GM19438 (cell line): ENCODE measurements around the gene MBOAT2.
"Not testable (repeated sequence)": the region's sequence is repeated elsewhere in the genome, so short reads cannot be mapped to it uniquely, and the experiment has no call there.

Experiments used
- ATAC-seq: cut with Tn5 transposase; IDR thresholded peaks from one replicate; pipeline ENCODE4 v1.9.1; 2021; ENCODE audit warnings: low read depth; ENCODE audit not compliant: unreplicated experiment

MBOAT2 gene

GRCh38 chr2:8965216-8965969 is 38.1 kb downstream of the MBOAT2 start:
- no peak for ATAC-seq

- ATAC-seq, result no peak
These were observed 40.6 kb downstream of the MBOAT2 start for GRCh38 chr2:8962890-8963289.

DNA sequence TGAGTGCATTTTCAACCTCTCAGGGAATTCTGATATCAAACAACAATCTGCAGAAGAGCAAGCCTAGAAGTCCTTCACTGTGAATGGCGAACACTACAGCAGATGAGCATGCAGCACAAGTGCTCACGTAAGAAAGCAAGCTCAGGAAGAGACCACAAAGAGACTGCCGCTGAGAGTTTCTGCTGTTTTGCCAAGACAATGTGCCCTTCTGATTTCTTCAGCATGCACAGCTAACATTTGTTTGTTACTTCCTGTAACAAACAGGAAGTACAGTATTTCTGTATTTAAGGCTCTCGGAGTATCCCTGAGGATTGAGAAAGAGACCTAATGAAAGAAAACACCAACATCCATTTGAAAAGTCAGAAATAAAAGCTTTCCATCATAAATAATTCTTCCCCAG is 45.9 kb downstream of the MBOAT2 start:
- ATAC-seq, result no peak

DNA sequence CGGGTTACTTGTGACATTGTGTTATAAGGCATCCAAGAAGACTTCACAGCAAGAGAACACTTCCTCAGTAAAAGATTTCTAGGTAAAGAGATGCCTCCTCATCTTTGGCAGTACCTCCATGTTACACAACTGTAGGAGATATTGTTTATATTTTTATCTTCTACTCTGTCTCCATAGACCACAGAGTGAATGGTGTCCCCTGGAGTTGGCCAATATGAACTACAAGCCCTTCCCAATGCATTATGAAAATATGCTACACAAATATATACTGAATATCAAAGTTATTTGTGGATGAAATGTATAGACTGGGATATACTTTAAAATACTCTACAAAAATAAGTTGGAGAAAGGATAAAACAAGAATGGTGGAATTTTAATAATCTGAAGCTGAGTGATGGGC is 46.7 kb downstream of the MBOAT2 start:
- ATAC-seq, result no peak

- ATAC-seq, result no peak
These were observed 48.5 kb downstream of the MBOAT2 start for GRCh38 chr2:8954990-8955389.

- no peak for ATAC-seq
These were observed 50.0 kb downstream of the MBOAT2 start for GRCh38 chr2:8953525-8953924.

DNA sequence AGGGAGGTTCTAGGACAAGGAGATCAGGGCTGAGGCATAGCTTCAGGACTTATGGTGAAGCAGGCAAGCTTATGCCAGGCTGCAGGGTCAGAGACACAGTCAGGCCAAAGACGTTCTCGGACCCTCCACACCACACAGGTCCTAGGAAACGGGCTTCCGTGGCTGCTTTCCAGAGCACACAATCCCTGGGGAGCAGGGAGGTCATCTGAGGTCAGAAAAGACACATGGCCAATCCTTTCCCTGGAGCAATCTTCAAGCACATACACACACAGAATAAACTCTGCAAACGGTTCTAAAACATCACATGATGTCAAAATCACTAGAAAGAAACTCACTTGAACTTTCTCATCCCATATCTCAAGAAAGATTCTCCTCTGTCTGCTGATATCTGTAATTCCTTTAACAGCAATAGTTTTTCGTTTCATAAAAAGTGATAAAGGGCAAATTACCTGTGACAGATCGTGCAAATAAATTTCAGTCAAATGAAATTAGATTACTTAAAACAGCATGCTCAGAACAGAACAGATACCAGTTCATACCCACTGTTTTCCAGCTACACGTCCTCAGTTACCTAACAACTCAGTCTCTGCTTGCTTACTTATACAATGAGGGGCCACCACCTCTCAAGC is 63.9 kb downstream of the MBOAT2 start:
- ATAC-seq, result no peak

- no peak for ATAC-seq
These were observed 65.1 kb downstream of the MBOAT2 start for GRCh38 chr2:8938384-8938783.

DNA sequence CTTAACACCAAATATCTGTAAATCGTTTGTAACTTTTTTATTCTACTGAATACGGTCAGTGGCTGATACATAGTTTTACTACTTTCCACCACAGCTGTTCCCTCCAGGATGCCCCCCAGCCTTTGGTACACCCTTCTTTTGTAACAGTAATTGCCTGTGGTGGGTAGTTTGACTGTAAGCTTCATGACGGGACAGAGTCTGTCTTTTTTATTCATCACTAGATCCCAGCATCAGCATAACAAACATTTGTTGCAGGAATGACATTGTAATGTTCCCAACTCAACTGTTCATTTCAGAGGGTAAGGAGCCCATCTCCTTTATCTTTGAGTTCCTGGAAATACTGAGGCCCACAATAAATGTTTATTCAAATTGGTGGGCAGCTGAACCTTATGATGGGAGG is 67.5 kb downstream of the MBOAT2 start:
- no peak for ATAC-seq

- no peak for ATAC-seq
These were observed 69.1 kb downstream of the MBOAT2 start for GRCh38 chr2:8934338-8934737.

DNA sequence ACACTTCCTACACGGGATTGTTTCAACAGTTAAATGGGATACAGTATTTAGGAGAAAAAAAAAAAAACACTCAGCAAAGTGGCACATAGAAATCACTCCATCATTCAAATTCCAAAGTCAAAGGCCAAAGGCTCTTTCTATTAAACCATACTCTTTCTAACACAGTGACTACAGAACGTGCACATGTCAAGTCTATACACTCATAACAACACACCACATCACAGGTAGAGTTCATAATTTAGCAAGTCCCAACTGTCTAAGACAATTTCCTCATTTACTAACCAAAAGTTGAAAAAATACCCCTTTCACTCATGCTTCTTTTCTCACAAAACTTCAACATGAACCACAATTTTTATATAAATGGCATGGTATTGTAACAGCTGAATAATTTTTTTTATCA is 70.8 kb downstream of the MBOAT2 start:
- ATAC-seq, result no peak

DNA sequence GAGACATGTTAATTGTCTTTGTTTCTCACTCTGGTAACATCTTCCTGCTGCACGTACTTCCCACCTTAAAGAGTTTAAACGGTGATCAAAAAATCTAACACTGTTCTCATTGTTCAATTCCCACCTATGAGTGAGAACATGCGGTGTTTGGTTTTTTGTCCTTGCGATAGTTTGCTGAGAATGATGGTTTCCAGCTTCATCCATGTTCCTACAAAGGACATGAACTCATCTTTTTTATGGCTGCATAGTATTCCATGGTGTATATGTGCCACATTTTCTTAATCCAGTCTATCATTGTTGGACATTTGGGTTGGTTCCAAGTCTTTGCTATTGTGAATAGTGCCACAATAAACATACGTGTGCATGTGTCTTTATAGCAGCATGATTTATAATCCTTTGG is 73.3 kb downstream of the MBOAT2 start:
- ATAC-seq, result not testable (repeated sequence)

DNA sequence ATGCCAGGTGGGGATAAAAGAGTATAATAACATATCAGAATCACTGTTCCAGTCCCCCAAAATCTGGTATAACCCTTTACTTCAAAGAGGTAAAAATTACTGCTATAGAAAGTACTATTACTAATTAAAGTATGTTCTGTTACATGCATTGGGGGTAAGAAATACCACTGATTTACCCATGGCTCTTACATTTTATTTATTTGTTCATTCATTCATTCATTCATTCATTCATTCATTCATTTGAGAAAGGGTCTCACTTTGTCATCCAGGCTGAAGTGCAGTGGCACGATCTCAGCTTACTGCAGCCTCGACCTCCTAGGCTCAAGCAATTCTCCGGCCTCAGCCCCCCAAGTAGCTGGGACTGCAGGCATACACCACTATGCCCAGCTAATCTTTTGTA is 74.4 kb downstream of the MBOAT2 start:
- no peak for ATAC-seq

DNA sequence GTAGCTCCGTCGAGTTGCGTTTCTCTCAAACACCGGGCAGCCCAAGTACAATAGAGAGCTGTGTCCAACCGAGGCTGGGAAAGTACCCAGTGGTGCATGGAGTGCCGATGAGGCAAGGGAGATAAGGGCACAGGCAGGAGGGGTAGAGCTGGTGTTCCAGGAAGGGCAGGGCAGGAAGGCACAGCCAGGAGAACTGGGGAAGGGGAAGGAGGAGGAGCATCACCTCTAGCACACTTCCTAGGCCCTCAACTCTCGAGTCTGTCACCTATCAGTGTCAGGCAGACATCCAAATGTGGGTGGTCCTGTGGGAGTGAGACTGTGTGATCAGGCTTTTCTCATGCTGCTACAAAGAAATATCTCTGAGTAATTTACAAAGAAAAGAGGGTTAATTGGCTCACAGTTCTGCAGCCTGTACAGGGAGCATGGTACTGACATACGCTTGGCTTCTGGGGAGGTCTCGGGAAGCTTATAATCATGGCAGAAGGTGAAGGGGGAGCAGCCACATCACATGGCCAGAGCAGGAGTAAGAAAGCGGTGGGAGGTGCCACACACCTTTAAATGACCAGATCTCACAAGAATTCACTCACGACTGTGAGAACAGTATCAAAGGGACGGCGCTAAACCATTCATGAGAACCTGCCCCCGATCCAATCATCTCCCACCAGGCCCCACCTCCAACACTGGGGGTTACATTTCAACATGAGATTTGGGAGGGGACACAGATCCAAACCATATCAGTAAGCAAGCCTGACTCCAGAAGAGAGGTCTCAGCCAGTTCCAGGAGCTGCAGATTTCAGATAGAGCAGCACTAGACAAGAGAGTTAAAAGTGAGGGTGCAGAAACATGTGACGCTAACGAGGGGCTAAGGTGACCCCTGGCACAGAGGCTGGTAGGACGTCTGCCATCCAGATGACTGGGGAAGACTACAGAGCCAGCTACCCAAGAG is 75.7 kb downstream of the MBOAT2 start:
- no peak for ATAC-seq

- no peak for ATAC-seq
These were observed 77.1 kb downstream of the MBOAT2 start for GRCh38 chr2:8926356-8926755.

DNA sequence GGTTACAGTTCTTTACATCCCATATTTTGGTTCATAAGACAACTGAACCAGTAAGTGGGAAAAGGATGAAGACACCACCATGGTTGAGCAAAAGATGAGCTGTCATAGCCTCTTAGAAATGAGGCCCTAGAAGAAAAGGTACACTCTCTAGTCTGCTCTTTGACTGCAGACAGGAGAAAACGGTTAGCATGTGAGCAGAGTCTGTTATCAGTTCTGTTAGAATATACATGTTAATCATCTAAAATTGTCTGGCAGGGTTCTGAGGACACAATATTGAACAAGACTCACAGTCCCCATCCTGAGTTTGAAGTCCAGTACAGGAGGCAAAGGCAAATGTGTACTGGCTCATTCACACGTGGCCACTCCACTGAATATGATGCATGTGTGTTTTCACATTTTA is 78.1 kb downstream of the MBOAT2 start:
- no peak for ATAC-seq

DNA sequence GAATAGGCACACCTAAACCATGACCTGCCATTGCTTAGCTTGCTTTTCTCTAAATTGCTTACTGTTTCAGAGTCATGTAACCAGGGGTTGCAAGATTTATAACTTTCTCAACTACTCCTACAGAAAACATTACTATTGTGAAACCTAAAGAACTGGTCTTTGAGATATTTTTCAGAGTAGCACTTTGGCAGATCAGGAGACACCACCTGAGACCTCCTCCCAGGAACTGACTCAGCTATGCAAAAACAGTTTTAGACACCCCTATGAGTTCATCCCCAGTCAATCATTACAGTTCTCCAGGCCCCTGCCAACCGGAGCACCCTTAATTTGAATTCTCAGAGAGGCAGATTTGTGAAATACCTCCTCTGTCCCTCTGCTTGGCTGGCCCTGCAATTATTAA is 80.3 kb downstream of the MBOAT2 start:
- no peak for ATAC-seq

- no peak for ATAC-seq
These were observed 81.1 kb downstream of the MBOAT2 start for GRCh38 chr2:8922431-8922830.

DNA sequence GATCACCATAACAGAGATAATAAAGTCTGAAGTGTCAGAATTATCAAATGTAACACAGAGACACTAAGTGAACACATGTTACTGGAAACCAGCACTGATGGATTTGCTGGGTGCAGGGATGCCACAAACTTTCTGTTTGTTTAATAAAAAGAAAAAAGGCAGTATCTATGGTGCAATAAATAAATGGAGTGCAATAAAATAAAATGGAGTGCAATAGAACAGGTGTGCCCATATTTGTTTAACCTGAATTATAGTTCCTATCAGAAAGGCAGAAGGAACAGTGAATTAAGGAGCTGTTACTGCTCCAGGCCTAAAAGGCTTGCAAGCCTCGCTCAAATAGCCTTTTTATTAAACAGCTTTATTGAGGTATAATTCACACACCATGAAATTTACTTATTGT is 85.1 kb downstream of the MBOAT2 start:
- ATAC-seq, result no peak

GRCh38 chr2:8915941-8916340 is 87.5 kb downstream of the MBOAT2 start:
- ATAC-seq, result no peak

DNA sequence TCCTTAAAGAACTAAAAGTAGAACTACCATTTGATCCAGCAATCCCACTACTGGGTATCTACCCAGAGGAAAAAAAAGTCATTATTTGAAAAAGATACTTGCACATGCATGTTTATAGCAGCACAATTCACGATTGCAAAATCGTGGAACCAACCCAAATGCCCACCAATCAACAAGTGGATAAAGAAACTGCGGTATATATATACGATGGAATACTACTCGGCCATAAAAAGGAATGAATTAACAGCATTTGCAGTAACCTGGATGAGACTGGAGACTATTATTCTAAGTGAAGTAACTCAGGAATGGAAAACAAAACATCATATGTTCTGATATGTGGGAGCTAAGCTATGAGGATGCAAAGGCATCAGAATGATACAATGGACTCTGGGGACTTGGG is 89.7 kb downstream of the MBOAT2 start:
- not testable (repeated sequence) for ATAC-seq
